Stimulated activated CD8-positive, alpha-beta memory T cell treated with anti-CD3 and anti-CD28 coated beads, Interleukin-7, amount 100 ng/mL, for 24 hours (primary cell): ENCODE results near the gene HADHA.

Experiments used
- DNase-seq: peaks from one replicate; pipeline ENCODE4 v3.0.0-alpha.2; 2020; ENCODE audit warnings: low read depth

The HADHA gene

DNA sequence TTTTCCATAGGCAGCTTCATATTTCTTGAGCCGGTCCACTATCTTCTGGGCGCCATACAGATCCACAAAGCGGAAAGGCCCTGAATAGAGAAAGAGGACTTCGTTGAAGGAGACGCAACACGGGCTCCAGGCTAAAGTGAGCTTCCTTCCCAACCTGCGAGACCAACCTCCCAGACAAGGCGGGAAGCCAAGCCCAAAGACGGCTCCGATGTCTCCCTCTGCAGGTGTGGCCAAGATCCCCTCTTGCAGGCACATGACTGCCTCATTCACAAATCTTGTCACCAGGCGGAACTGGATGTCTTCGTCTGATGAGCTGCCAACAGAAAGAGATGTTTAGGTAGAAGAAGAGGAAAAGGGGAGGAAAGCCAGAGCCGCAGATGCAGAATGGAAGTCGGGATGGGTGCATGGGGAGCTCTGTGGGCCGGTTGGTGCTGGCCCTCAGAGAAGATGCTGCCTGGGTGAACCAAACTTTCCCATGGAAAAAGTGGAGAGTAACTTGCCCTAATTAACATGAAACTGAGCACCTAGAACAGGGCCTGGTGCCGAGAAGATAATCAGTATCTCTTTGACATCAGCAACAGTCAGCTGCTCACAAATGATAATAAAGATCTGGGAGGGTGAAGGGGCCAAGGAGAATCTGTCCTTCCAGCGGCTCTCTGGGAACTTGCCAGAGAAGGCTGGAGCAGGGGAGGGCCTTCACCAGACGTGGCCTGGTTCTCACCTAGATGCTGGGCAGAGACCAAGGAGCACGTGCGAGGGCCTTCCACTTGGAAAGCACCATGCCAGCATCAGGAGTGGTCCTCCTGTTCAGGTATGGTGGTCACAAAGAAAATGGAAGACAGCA, 52.9 kb downstream of the HADHA start:
- no peak for DNase-seq

- DNase-seq: no peak
Observed at GRCh38 chr2:26190369-26190768, 54.1 kb downstream of the HADHA start.

DNA sequence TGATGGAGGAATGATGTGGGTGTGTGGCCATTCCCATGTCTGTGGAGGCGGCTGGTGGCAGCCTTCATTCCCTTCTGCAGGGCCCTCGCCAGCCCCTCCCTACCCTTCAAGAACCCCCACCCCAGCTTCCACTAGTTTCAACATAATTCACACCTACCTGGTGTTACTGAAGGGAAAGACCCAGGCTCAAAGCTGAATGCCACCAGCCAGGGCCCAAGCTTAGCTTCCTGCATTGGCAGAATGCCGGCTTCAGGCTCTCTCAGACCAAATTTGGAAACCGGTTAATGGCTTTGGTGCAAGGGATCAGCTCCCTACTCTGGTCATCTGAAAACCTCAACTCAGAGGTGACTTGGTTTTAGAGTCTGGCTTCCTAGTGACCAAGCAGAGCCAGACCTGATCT, 54.7 kb downstream of the HADHA start:
- DNase-seq: no peak

- no peak for DNase-seq
Observed at GRCh38 chr2:26189123-26189522, 55.3 kb downstream of the HADHA start.

- DNase-seq: no peak
Observed at GRCh38 chr2:26187537-26188104, 56.8 kb downstream of the HADHA start.

GRCh38 chr2:26187114-26187513, 57.3 kb downstream of the HADHA start:
- no peak for DNase-seq

GRCh38 chr2:26185954-26186770, 58.3 kb downstream of the HADHA start:
- no peak for DNase-seq

- DNase-seq: no peak
Observed at GRCh38 chr2:26185304-26185928, 59.0 kb downstream of the HADHA start.

DNA sequence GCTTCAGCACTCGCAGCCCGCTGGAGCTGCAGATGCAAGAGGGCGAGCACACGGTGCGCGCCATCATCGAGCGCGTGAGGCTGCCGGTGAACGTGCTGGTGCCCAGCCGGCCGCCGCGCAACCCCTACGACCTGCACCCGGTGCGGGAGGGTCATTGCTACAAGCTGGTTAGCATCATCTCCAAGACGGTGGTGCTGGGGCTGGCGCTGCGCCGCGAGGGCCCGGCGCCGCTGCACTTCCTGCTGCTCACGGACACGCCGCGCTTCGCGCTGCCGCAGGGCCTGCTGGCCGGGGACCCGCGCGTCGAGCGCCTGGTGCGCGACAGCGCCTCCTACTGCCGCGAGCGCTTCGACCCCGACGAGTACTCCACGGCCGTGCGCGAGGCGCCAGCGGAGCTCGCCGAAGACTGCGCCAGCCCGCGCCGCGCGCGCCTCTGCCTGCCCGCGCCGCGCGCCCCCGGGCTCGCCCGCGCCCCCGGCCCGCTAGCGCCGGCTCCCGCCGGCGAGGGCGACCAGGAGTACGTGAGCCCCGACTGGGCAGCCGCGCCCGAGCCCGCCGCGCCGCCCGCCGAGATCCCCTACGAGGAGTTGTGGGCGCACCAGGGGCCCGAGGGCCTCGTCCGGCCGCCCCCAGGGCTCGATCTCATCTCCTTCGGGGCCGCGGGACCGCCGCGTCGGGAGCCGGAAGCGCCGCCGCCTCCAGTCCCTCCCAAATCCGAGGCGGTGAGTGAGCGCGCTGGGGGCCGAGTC, 59.7 kb downstream of the HADHA start:
- DNase-seq: peak; percentile 53

DNA sequence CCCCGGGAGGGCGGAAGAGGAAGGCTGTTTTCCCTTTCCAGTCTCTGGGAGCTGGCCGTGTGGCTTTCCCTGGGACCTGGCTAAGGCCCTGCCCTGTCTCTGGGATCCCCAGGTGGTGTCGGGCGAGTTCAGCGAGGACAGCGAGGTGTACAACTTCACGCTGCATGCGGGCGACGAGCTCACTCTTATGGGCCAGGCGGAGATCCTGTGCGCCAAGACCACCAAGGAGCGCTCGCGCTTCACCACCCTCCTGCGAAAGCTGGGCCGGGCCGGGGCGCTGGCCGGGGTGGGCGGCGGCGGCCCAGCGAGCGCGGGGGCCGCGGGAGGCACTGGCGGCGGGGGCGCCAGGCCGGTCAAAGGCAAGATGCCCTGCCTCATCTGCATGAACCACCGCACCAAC, 60.3 kb downstream of the HADHA start:
- no peak for DNase-seq

GRCh38 chr2:26182887-26183630, 61.4 kb downstream of the HADHA start:
- no peak for DNase-seq

DNA sequence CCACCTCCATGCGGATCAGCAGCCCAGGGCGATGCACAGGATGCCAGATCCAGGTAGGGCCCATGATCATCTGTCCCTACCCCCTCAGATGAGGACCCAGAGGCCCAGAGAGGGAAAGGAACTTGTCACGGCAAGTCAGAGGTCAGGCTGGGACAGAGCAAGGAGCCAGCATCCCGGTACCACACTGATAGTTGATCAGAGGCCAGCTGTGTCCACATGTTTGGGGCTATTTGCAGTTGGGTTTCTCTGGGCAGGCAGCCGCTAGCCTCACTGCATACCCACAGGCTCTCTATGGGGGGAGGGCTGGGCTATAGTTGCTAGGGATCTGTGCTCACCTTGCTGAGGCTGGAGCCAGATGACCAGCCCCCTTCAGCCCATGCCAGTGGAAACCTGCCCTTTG, 62.0 kb downstream of the HADHA start:
- DNase-seq: no peak

DNA sequence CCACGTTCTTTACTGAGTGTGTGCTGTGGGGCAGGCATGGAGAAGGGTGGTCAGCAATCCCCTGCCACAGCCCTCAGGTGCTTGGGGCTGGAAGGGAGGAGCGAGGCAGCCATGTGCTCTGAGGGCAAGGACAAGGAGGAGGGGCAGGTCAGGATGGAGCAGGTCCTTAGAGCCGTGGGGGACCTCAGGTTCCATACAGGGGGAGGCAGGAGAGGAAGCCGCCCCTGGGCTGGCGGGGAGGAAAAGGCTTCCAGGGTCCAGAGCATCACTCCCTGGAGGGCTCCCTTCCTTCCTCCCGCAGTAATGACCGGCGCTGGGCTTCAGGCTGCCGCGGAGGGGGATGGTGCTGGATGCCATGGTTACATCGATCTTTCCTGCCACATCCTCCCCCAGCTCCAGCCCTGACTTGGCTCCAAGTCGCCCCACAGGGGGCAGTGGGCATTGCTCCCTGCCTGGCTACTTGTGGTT, 65.0 kb downstream of the HADHA start:
- no peak for DNase-seq

- no peak for DNase-seq
Observed at GRCh38 chr2:26178746-26179436, 65.5 kb downstream of the HADHA start.

GRCh38 chr2:26178246-26178645, 66.2 kb downstream of the HADHA start:
- DNase-seq: no peak

DNA sequence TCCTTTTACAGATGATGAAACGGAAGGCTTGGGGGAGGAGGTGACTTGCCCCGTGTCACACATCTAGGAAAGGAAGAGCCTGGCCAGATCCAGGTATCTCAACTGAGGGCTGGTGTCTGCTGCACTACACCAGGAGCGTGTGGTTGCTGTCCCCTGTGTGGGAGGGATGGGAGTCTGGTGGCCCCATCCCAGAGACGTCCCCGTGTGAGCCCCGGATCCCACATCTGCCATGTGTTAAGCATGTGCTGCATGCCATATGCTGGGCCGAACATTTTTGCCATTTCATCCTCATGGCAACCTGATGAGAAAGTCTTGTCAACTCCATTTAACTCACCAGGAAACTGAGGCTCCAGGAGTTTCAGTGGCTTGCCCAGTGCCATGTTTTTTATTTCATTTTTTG, 67.3 kb downstream of the HADHA start:
- no peak for DNase-seq

- no peak for DNase-seq
Observed at GRCh38 chr2:26176279-26176615, 68.2 kb downstream of the HADHA start.

- DNase-seq: no peak
Observed at GRCh38 chr2:26175466-26176278, 68.8 kb downstream of the HADHA start.

DNA sequence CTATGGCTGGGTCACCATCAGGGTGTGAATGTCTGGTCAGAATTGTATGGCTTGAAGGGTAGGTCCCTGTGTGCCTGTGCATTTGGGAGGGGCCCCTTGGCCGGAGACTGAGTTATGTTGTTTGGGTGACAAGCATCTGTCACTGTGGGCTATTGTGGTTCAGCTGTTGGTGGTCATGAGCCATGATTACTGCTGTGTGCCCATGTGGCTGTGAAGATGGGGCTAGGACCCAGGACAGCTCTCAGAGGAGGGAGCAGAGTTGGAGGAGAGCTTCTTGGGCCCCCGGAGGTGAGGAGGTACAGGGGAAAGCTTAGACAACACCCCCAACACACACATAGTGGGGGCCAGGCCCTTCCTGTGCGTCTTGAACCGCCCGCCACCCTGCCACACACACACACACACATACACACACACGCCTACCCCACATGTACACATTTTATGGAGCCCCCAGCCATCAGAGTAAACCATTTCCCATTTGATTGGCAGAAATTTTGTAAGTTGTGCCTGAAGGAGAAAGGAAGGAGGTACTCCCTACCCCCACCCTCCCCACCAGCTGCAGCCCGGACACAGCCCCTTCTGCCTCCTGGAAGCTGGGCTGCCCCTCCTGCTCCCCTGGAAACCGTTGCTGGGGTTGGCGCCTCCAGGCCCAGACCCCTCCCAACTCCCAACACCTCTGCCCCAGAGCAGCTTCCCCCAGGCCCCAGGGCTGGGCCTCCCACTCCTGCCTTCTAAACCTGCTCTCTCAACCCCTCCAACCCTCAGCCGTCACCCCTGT, 69.6 kb downstream of the HADHA start:
- no peak for DNase-seq
